Mesothelial cell of epicardium (in vitro differentiated cells): ENCODE measurements around the gene HMG20A. TPM values are rescaled to one million over a fixed set of nuclear protein-coding genes. Genes with fewer than 3 reads are reported as not detected.

Experiments
- DNase-seq, 2 experiments: peaks; one replicate each; pipeline ENCODE4 v3.0.0; 2021; ENCODE audit warnings: low spot score in 2 of 2; ENCODE audit not compliant: unreplicated experiment in 2 of 2
- H3K27ac Mint-ChIP-seq: 2 replicates; pipeline ENCODE4 v1.8.0; 2021; ENCODE audit warnings: mixed read lengths
- H3K27me3 Mint-ChIP-seq: 2 replicates; pipeline ENCODE4 v1.8.0; 2021; ENCODE audit warnings: low read depth, mixed read lengths
- H3K36me3 Mint-ChIP-seq: 2 replicates; pipeline ENCODE4 v1.8.0; 2021; ENCODE audit warnings: mixed read lengths
- H3K4me1 Mint-ChIP-seq: 2 replicates; pipeline ENCODE4 v1.8.0; 2021; ENCODE audit warnings: mixed read lengths
- H3K4me3 Mint-ChIP-seq: 2 replicates; pipeline ENCODE4 v1.8.0; 2021; ENCODE audit warnings: mild to moderate bottlenecking, moderate library complexity, mixed read lengths
- H3K9me3 Mint-ChIP-seq: 2 replicates; pipeline ENCODE4 v1.8.0; 2021; ENCODE audit warnings: mixed read lengths
- CTCF ChIP-seq: fragments of 200-600 bp; sonication (generic); IDR thresholded peaks from one replicate; pipeline ENCODE4 v1.5.0; 2021; ENCODE audit warnings: antibody characterized with exemption; ENCODE audit not compliant: unreplicated experiment
- total RNA-seq: library from RNA; stranded (reverse); gene quantifications from 3 replicates; pipeline ENCODE4 v1.2.1, GENCODE V29; 2021

The HMG20A gene
- total RNA-seq, 1 donor from 2014 or later = 70.5 TPM

- H3K36me3 Mint-ChIP-seq = peaks cover 38% of the 10 kb centered on the region
These were observed 58.3 kb downstream of the HMG20A start for GRCh38 chr15:77479015-77479414.

GRCh38 chr15:77480859-77481633, 60.4 kb downstream of the HMG20A start:
- Mint-ChIP-seq H3K27me3 (no peaks in the 10 kb centered on the region), H3K4me3 (no peak overlapping the region), H3K27ac (no peak overlapping the region), H3K36me3 (peaks cover 42% of the 10 kb centered on the region), H3K4me1 (peaks cover 23% of the 10 kb centered on the region), H3K9me3 (no peaks in the 10 kb centered on the region)
- no peak for TF ChIP-seq CTCF
- DNase-seq = no peak

More at GRCh38 chr15:77479015-77479414, 58.3 kb downstream of the HMG20A start:
- no peak for TF ChIP-seq CTCF
- peaks cover 23% of the 10 kb centered on the region for H3K4me1 Mint-ChIP-seq
- no peaks in the 10 kb centered on the region for H3K9me3 Mint-ChIP-seq
- no peak overlapping the region for H3K4me3 Mint-ChIP-seq
- H3K27me3 Mint-ChIP-seq = no peaks in the 10 kb centered on the region
- DNase-seq = no peak
- no peak overlapping the region for H3K27ac Mint-ChIP-seq

- Mint-ChIP-seq H3K36me3 (peaks cover 42% of the 10 kb centered on the region), H3K4me1 (peaks cover 23% of the 10 kb centered on the region), H3K27me3 (no peaks in the 10 kb centered on the region), H3K4me3 (no peak overlapping the region), H3K9me3 (no peaks in the 10 kb centered on the region), H3K27ac (peak overlapping the region; percentile 76)
- DNase-seq = no peak
- no peak for TF ChIP-seq CTCF
These were observed 61.0 kb downstream of the HMG20A start for GRCh38 chr15:77481670-77482069.

- Mint-ChIP-seq H3K27me3 (no peaks in the 10 kb centered on the region), H3K4me1 (peaks cover 30% of the 10 kb centered on the region), H3K4me3 (no peak overlapping the region), H3K27ac (peak overlapping the region; percentile 28), H3K36me3 (peaks cover 38% of the 10 kb centered on the region), H3K9me3 (no peaks in the 10 kb centered on the region)
- TF ChIP-seq CTCF = no peak
- no peak for DNase-seq
These were observed 61.9 kb downstream of the HMG20A start for GRCh38 chr15:77482570-77482969.

DNA sequence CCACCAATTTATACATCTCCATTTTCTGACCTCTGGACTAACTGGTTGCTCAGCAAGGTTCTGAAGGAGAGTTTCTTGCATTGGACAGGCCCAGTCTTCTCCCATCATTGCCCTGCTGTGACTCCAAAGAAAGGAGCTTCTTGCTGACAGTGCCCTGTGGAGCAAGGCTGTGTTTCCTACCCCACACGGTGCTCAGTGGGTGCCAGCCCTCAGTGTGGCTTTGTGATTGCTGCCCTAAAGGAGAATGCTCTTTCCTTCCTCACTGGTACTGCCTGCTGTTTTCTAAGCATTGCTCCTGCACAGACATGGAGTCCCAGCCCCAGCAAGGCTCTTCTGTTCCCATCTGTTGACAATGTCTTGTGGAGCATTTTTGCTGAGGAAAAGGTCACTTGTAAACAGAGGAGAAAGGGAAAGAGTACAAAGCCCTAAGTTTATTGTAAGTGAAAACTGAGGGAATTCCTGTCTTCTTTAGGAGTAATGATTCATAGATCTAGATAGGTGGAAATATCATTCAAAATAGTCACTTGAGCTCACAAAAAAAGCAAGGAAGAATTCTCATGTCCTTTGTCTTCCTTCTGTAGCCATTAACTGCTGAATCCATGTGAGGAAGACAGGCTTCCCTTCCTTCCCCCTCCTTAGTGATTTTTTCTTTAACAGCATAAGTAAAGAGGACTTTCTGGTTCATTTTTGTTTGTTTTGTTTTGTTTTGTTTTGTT, 62.9 kb downstream of the HMG20A start:
- H3K4me3 Mint-ChIP-seq = no peak overlapping the region
- no peaks in the 10 kb centered on the region for H3K9me3 Mint-ChIP-seq
- no peaks in the 10 kb centered on the region for H3K27me3 Mint-ChIP-seq
- H3K4me1 Mint-ChIP-seq = peaks cover 41% of the 10 kb centered on the region
- TF ChIP-seq CTCF = no peak
- no peak overlapping the region for H3K27ac Mint-ChIP-seq
- DNase-seq = no peak
- peaks cover 31% of the 10 kb centered on the region for H3K36me3 Mint-ChIP-seq
